Left kidney (tissue), 2 donors: ENCODE results near the gene SPPL2B. TPM values are rescaled to one million over a fixed set of nuclear protein-coding genes. Genes with fewer than 3 reads are reported as not detected.
A peak's percentile ranks its signal among the peaks of the same experiment; 100 is the strongest.
"Not testable (repeated sequence)": the region's sequence is repeated elsewhere in the genome, so short reads cannot be mapped to it uniquely, and the experiment has no call there.

Experiments
- DNase-seq: peaks from one replicate; pipeline ENCODE4 v3.0.0-alpha.2; 2013
- polyA plus RNA-seq: library from polyadenylated mRNA; unstranded; fragments of 120-200 nt; gene quantifications from one replicate; pipeline ENCODE4 v1.2.1, GENCODE V29; 2013; ENCODE audit not compliant: insufficient read length

The SPPL2B gene
- polyA plus RNA-seq, 1 donor, result 72.7 TPM

- DNase-seq, result no peak
Measured at GRCh38 chr19:2336528-2337328, 8.2 kb downstream of the SPPL2B start.

GRCh38 chr19:2337329-2337707, 8.8 kb downstream of the SPPL2B start:
- peak; percentile 82 for DNase-seq

- DNase-seq, result no peak
Measured at GRCh38 chr19:2338055-2338615, 9.7 kb downstream of the SPPL2B start.

- no peak for DNase-seq
Measured at GRCh38 chr19:2338751-2339643, 10.5 kb downstream of the SPPL2B start.

GRCh38 chr19:2339644-2340310, 11.3 kb downstream of the SPPL2B start:
- no peak for DNase-seq

GRCh38 chr19:2340496-2341243, 12.2 kb downstream of the SPPL2B start:
- no peak for DNase-seq

- no peak for DNase-seq
Measured at GRCh38 chr19:2341244-2341751, 12.8 kb downstream of the SPPL2B start.

GRCh38 chr19:2341982-2342381, 13.5 kb downstream of the SPPL2B start:
- no peak for DNase-seq

GRCh38 chr19:2342656-2343288, 14.3 kb downstream of the SPPL2B start:
- DNase-seq, result no peak

- DNase-seq, result no peak
Measured at GRCh38 chr19:2343289-2343982, 15.0 kb downstream of the SPPL2B start.

- no peak for DNase-seq
Measured at GRCh38 chr19:2344381-2344870, 15.9 kb downstream of the SPPL2B start.

GRCh38 chr19:2345076-2345475, 16.6 kb downstream of the SPPL2B start:
- DNase-seq, result no peak

- no peak for DNase-seq
Measured at GRCh38 chr19:2345794-2346663, 17.5 kb downstream of the SPPL2B start.

GRCh38 chr19:2349818-2350217, 21.3 kb downstream of the SPPL2B start:
- not testable (repeated sequence) for DNase-seq

- DNase-seq, result no peak
Measured at GRCh38 chr19:2350656-2351055, 22.2 kb downstream of the SPPL2B start.

- DNase-seq, result no peak
Measured at GRCh38 chr19:2351591-2351990, 23.1 kb downstream of the SPPL2B start.

GRCh38 chr19:2352121-2352520, 23.6 kb downstream of the SPPL2B start:
- no peak for DNase-seq

GRCh38 chr19:2353159-2353886, 24.8 kb downstream of the SPPL2B start:
- DNase-seq, result no peak
